Heart right ventricle (tissue), 16 donors: ENCODE data around the gene TEX2. TPM values are rescaled to one million over a fixed set of nuclear protein-coding genes. Genes with fewer than 3 reads are reported as not detected.

ENCODE experiments used
- ATAC-seq, 8 donors: fragments of 200-7000 bp; cut with Tn5 transposase; one replicate each; pipeline ENCODE4 v1.9.1; 2020; ENCODE audit warnings: mild to moderate bottlenecking in 8 of 8, moderate library complexity in 8 of 8, moderate number of reproducible peaks in 1 of 8
- DNase-seq, 2 donors: peaks; one replicate each; pipeline ENCODE4 v3.0.0-alpha.2; 2020
- H3K27ac ChIP-seq, 10 donors: fragments of 200-600 bp; sonication (generic) in 2 of 10; one replicate each; pipeline versions ENCODE4 v1.5.0 to v1.8.0; 2020 to 2022; ENCODE audit warnings: mild to moderate bottlenecking in 3 of 10
- H3K27me3 ChIP-seq, 7 donors: fragments of 200-600 bp; one replicate each; pipeline ENCODE4 v1.8.0; 2021 to 2022; ENCODE audit warnings: mild to moderate bottlenecking in 2 of 7
- H3K36me3 ChIP-seq, 9 donors: fragments of 200-600 bp; sonication (generic) in 1 of 9; one replicate each; pipeline versions ENCODE4 v1.5.0 to v1.8.0; 2020 to 2022; ENCODE audit warnings: mild to moderate bottlenecking in 2 of 9
- H3K4me1 ChIP-seq, 9 donors: fragments of 200-600 bp; sonication (generic) in 1 of 9; one replicate each; pipeline versions ENCODE4 v1.5.0 to v1.8.0; 2020 to 2022; ENCODE audit warnings: mild to moderate bottlenecking in 4 of 9
- H3K4me3 ChIP-seq, 10 donors: fragments of 200-600 bp; sonication (generic) in 2 of 10; one replicate each; pipeline versions ENCODE4 v1.5.0 to v1.8.0; 2020 to 2022; ENCODE audit warnings: mild to moderate bottlenecking in 7 of 10, moderate library complexity in 2 of 10
- H3K9me3 ChIP-seq, 11 donors: fragments of 200-600 bp in 10 of 11; sonication (generic) in 2 of 11; one replicate each; pipeline versions ENCODE4 v1.5.0 to v1.8.0; 2013 to 2022; ENCODE audit warnings: mild to moderate bottlenecking in 2 of 11, control low read depth in 1 of 11, moderate library complexity in 1 of 11
- WGBS, 2 donors: extraction: QIAGEN DNeasy Blood & Tissue Kit; methylation state at CpG; one replicate each; pipeline ENCODE4 v1.1.7; 2013; ENCODE audit warnings: inconsistent platforms in 1 of 2; 5-methylcytosine and 5-hydroxymethylcytosine counted together
- intact Hi-C, 10 donors: fragments of 100-400 bp; cut with DNase I; formaldehyde crosslinking; loops; one replicate each; pipeline versions ENCODE4 v1.11.1 to v1.14.2; 2022
- polyA plus RNA-seq, 2 donors: library from polyadenylated mRNA; stranded (reverse); fragments of 200-250 nt; gene quantifications; one replicate each; pipeline ENCODE4 v1.2.3, GENCODE V29; 2013
- total RNA-seq, 10 donors: library from RNA; stranded (reverse); fragmentation: NEBNext Ultra II Directional in 3 of 10; extraction: Animal tissue kit (Norgen Biotek cat#: 25700) in 3 of 10; gene quantifications; one replicate each; pipeline versions ENCODE4 v1.2.1 to v1.2.4, GENCODE V29; 2021 to 2023
- TF ChIP-seq, protein P1 (sequence below), 9 donors: fragments of 200-600 bp; sonication (generic) in 2 of 9; IDR thresholded peaks; one replicate each; pipeline versions ENCODE4 v1.5.0 to v1.8.0; 2021 to 2022; ENCODE audit warnings: antibody characterized with exemption in 9 of 9, mild to moderate bottlenecking in 5 of 9, moderate library complexity in 1 of 9
- donor health status: Arrhythmogenic right ventricular cardiomyopathy.
- donor health status: ischemic (EF 13 %, LVEDD 7.1; RV severe dilation, severe dysfunction).
- donor health status: healthy with polysubstance abuse.
- donor health status: DM: no; HTN: yes; CAD: no.
- donor health status: DM: no; HTN: no; CAD: no.
- donor health status: ischemic (EF 25% LVEDD 6.9; RV normal size, moderate dysfunction).
- donor health status: ischemic (EF 25% LVEDD 5.7; RV mildly dilated, moderate dysfunction).
- donor health status: healthy.
- donor health status: DM: yes; HTN: yes; CAD: no.
- donor health status: Ischemic cardiomyopathy.
- donor health status: ischemic (EF 35%, LVEDD 5.7; RV mildly dilated, moderate dysfunction).
- donor health status: nonischemic (EF 11% LVEDD 7.7; RV severe dilation, severe dysfunction).
- donor health status: DM: yes; HTN: yes; CAD: no.
- donor health status: PGD.
- donor health status: ischemic (EF 29% LVEDD 5.4; RV normal size, mild dysfunction).
- donor health status: nonischemic (EF 23%, LVEDD 6.1; RV moderate dilation, normal function).

TEX2 gene
- total and polyA plus RNA-seq, 12 donors, result 15.9 to 60.5 (median 54.5) TPM

DNA sequence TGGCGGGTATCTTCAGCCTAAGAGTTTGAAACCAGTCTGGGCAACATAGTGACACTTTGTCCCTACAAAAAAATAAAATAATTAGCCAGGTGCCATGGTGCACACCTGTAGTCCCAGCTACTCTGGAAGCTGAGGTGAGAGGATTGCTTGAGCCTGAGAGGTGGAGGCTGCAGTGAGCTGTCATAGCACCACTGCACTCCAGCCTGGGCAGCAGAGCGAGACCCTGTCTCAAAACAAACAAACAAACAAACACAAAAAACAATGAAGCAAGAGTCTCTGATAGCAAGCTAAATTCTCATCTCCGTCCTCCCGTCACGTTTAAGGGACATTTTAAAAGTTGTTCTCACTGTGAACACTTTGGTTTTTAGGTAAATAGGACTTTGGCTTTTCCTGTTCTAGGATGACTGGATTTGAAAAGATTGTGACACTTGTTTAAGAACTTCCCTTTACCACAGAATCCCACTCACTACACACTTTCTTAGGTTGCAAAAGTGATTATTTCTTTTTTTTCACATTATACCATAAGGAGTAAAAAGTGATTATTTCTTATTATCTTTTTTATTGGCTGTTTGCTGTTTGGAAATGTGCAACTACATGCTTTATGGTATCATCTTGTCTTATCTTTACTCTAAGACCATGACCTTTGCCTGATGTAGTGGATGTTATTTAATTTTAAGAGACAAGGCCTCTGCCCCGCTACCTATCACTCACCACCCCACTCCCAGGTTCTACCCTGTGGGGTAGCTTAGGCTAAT, 128.7 kb downstream of the TEX2 start:
- intact Hi-C loops, result loop anchor here (5.0 to 10.0 kb wide), 9 partner anchors 70 to 232 kb away; partner anchors contain the start of genes CSHL1 (in 5 of the 10) and GH1 (in 5 of the 10)
- DNase-seq, result no peak
- Histone ChIP-seq H3K9me3 (no peaks in the 10 kb centered on the region), H3K4me3 (no peak overlapping the region), H3K27ac (no peak overlapping the region), H3K36me3 (no peaks in the 10 kb centered on the region), H3K4me1 (peaks cover 0 to 17% (median 13%) of the 10 kb centered on the region in 9 donors), H3K27me3 (no peaks in the 10 kb centered on the region)
- TF ChIP-seq, protein P1, sequence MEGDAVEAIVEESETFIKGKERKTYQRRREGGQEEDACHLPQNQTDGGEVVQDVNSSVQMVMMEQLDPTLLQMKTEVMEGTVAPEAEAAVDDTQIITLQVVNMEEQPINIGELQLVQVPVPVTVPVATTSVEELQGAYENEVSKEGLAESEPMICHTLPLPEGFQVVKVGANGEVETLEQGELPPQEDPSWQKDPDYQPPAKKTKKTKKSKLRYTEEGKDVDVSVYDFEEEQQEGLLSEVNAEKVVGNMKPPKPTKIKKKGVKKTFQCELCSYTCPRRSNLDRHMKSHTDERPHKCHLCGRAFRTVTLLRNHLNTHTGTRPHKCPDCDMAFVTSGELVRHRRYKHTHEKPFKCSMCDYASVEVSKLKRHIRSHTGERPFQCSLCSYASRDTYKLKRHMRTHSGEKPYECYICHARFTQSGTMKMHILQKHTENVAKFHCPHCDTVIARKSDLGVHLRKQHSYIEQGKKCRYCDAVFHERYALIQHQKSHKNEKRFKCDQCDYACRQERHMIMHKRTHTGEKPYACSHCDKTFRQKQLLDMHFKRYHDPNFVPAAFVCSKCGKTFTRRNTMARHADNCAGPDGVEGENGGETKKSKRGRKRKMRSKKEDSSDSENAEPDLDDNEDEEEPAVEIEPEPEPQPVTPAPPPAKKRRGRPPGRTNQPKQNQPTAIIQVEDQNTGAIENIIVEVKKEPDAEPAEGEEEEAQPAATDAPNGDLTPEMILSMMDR (IDR thresholded peaks at IDR 0.05), result no peak
- no peak for ATAC-seq
- WGBS, 2 donors, result 94 to 96% methylated on average over 6 of the region's 6 CpGs

DNA sequence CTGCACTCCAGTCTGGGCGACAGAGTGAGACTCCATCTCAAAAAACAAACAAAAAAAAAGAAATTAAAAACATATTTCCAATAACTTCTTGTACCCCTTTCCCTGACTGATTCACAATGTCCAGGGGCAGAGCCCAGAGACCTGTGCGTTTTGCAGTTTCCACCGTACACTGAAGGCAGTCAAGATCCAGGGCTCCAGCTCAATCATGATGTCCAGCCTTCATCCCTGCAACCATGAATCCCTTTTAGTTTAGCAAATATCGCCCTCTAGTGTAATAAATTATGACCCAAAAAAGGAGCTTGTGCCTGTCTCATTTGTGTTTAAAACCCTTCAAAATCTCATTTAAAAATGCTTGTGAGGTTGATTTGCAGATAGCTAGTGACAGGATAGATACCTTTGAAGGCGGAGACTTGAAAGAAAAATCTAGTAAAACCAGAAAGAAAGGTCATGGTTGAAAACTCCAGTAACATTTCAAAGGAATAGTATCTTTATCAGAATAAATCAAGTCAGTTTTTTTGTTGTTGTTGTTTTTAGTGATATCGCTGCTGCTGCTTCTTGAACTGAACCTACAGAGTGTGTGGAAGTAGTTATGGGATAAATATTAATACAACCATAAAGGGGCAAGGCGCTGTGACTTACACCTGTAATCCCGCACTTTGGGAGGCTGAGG, 129.4 kb downstream of the TEX2 start:
- ATAC-seq (no peak), DNase-seq (no peak)
- no peaks in the 10 kb centered on the region for H3K36me3 ChIP-seq
- TF ChIP-seq, protein P1 (IDR thresholded peaks at IDR 0.05), result peak; percentile 39 to 82 (median 71)
- no peaks in the 10 kb centered on the region for H3K27me3 ChIP-seq
- H3K9me3 ChIP-seq, result no peaks in the 10 kb centered on the region
- intact Hi-C loops, result loop anchor here (1.0 to 10.0 kb wide), 11 partner anchors 69 to 231 kb away; partner anchors contain the start of genes CSHL1 (in 5 of the 10) and GH1 (in 5 of the 10)
- H3K4me1 ChIP-seq, result peaks cover 0 to 22% (median 17%) of the 10 kb centered on the region in 9 donors
- H3K27ac ChIP-seq, result no peak overlapping the region
- WGBS, 2 donors, result 44 to 46% methylated on average over 8 of the region's 8 CpGs
- H3K4me3 ChIP-seq, result no peak overlapping the region

DNA sequence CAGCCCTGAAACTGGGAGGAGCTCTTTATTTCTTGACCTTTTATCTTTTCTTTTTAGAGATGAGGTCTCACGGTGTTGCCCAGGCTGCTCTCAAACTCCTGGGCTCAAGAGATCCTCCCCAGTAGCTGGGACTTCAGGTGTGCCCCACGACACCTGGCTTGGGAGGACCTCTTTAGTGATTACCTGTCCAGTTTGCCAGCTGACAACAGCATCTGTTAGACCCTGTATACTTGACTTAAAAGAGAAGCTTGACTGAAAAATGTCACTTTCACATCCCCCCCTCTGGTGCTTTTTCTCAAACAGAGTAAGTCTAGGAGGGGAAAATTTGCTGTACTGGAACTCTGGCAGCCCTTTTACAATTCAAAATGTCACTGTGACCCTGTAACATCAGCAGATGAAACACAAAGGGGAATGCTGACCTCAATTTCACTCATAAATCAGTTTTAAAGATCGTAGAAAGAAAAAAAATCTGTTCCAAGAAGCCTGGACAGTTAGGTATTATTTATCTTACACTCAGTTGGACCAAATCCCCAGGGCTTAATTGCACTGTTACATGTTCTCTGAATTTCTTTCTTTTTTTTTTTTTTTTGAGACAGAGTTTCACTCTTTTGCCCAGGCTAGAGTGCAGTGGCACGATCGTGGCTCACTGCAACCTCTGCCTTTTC, 131.3 kb downstream of the TEX2 start:
- Histone ChIP-seq H3K36me3 (no peaks in the 10 kb centered on the region), H3K27me3 (no peaks in the 10 kb centered on the region), H3K4me3 (no peak overlapping the region), H3K27ac (peak overlapping the region in 5 of 10 donors; percentile 90 to 98 (median 96)), H3K9me3 (no peaks in the 10 kb centered on the region), H3K4me1 (peaks cover 0 to 41% (median 32%) of the 10 kb centered on the region in 9 donors)
- WGBS, 2 donors, result 84 to 95% methylated on average over 5 of the region's 5 CpGs
- intact Hi-C loops, result loop anchor here (2.0 to 10.0 kb wide), 10 partner anchors 67 to 229 kb away; partner anchors contain the start of genes CSHL1 (in 5 of the 10) and GH1 (in 5 of the 10)
- TF ChIP-seq, protein P1 (IDR thresholded peaks at IDR 0.05), result no peak
- DNase-seq, result no peak
- no peak for ATAC-seq

DNA sequence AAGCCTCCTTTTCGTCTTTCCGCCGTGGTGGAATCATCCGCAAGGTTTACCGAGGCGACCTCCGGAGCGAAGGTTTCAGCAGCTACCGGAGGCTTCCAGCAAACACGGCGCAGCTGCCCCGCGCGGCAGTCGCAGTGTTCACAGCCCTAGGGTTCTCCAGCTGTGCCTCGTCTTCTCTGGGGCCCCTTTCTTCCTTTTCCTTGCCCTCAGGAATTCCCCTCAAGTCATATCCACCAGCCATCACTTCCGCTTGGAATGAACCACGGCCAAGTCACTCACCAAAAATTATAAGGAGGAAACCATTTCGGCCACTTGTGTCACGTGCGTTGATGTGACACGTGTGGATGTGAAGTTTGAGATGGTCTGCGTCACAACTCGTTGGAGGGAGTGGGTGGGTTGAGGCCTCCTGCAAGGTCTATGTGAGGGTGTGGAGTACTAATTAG, 132.5 kb downstream of the TEX2 start:
- 18 to 24% methylated on average over 24 of the region's 24 CpGs for WGBS, 2 donors
- DNase-seq, result peak in 1 of 2 donors; percentile 66

More for the DNA sequence above, 132.5 kb downstream of the TEX2 start:
- H3K27me3 ChIP-seq, result no peaks in the 10 kb centered on the region
- no peaks in the 10 kb centered on the region for H3K36me3 ChIP-seq
- H3K4me3 ChIP-seq, result peak overlapping the region; percentile 20 to 87 (median 73)
- intact Hi-C loops, result loop anchor here (2.0 to 10.0 kb wide), 10 partner anchors 66 to 228 kb away; partner anchors contain the start of genes CSHL1 (in 5 of the 10) and GH1 (in 5 of the 10)
- TF ChIP-seq, protein P1 (IDR thresholded peaks at IDR 0.05), result no peak
- peak overlapping the region; percentile 72 to 98 (median 96) for H3K27ac ChIP-seq
- peak; percentile 4 to 54 (median 16) for ATAC-seq
- no peaks in the 10 kb centered on the region for H3K9me3 ChIP-seq
- peaks cover 0 to 47% (median 32%) of the 10 kb centered on the region in 9 donors for H3K4me1 ChIP-seq
